Calu3 (cell line): ENCODE results near the gene CYGB. TPM values are rescaled to one million over a fixed set of nuclear protein-coding genes. Genes with fewer than 3 reads are reported as not detected.

ENCODE experiments used
- BruUV-seq: library from RNA; stranded (reverse); fragments of 400-500 nt; replicated peaks from 2 replicates; lab custom pipeline; 2021; lab: Mats Ljungman, UMichigan
- CTCF ChIA-PET: fragments of 300-600 bp; sonication (Branson Sonifier 250); formaldehyde crosslinking; loops from one replicate; lab custom pipeline; 2022; ENCODE audit warnings: antibody characterized with exemption; lab: Charles Lee
- DNase-seq: peaks from one replicate; pipeline ENCODE4 v3.0.0; 2022
- H3K27ac Mint-ChIP-seq: one replicate; pipeline ENCODE4 v1.8.0; 2022; ENCODE audit warnings: mixed read lengths; ENCODE audit not compliant: unreplicated experiment
- H3K27me3 Mint-ChIP-seq: one replicate; pipeline ENCODE4 v1.8.0; 2022; ENCODE audit warnings: mixed read lengths; ENCODE audit not compliant: unreplicated experiment
- H3K36me3 Mint-ChIP-seq: one replicate; pipeline ENCODE4 v1.8.0; 2022; ENCODE audit warnings: mild to moderate bottlenecking, moderate library complexity, mixed read lengths; ENCODE audit not compliant: insufficient read depth, unreplicated experiment
- H3K4me1 Mint-ChIP-seq: one replicate; pipeline ENCODE4 v1.8.0; 2022; ENCODE audit warnings: mild to moderate bottlenecking, low read depth, mixed read lengths; ENCODE audit not compliant: unreplicated experiment
- H3K4me3 Mint-ChIP-seq: one replicate; pipeline ENCODE4 v1.8.0; 2022; ENCODE audit warnings: mild to moderate bottlenecking, low read depth, moderate library complexity, mixed read lengths; ENCODE audit not compliant: unreplicated experiment
- H3K9me3 Mint-ChIP-seq: one replicate; pipeline ENCODE4 v1.8.0; 2022; ENCODE audit warnings: low read depth, mixed read lengths; ENCODE audit not compliant: unreplicated experiment
- intact Hi-C: fragments of 100-400 bp; cut with micrococcal nuclease; formaldehyde crosslinking; loops from one replicate; pipeline ENCODE4 v1.10.0; 2022; ENCODE audit not compliant: unreplicated experiment
- total RNA-seq: library from RNA; stranded (reverse); gene quantifications from 2 replicates; pipeline ENCODE4 v1.2.3, GENCODE V29; 2022
- TF ChIP-seq, protein P1 (sequence below): fragments of 200-600 bp; IDR thresholded peaks from one replicate; pipeline ENCODE4 v1.8.0; 2022; ENCODE audit warnings: antibody characterized with exemption; ENCODE audit not compliant: unreplicated experiment

Gene CYGB
- total RNA-seq, 1 experiment from 2014 or later = not detected

DNA sequence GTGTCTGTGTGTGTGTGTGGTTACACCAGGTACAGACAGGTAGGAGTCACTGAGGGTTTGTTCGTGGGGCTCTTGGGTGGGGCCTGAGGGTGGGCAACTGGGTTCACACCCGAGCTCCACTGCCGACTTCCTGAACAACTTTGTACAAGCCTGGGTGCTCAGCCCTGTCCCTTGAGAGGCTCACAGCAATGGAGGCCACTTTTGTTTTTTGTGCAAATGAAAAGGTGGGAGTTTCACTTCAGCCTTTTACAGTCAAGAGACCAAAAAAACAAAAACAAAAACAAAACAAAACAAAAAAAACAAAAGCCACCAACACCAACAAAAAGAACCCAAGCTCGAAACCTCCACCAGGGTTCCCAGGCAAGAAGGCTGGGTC lies 38.6 kb downstream of the CYGB start:
- Mint-ChIP-seq H3K4me3 (peak overlapping the region; percentile 88), H3K27ac (no peak overlapping the region), H3K4me1 (peaks cover 44% of the 10 kb centered on the region)

DNA sequence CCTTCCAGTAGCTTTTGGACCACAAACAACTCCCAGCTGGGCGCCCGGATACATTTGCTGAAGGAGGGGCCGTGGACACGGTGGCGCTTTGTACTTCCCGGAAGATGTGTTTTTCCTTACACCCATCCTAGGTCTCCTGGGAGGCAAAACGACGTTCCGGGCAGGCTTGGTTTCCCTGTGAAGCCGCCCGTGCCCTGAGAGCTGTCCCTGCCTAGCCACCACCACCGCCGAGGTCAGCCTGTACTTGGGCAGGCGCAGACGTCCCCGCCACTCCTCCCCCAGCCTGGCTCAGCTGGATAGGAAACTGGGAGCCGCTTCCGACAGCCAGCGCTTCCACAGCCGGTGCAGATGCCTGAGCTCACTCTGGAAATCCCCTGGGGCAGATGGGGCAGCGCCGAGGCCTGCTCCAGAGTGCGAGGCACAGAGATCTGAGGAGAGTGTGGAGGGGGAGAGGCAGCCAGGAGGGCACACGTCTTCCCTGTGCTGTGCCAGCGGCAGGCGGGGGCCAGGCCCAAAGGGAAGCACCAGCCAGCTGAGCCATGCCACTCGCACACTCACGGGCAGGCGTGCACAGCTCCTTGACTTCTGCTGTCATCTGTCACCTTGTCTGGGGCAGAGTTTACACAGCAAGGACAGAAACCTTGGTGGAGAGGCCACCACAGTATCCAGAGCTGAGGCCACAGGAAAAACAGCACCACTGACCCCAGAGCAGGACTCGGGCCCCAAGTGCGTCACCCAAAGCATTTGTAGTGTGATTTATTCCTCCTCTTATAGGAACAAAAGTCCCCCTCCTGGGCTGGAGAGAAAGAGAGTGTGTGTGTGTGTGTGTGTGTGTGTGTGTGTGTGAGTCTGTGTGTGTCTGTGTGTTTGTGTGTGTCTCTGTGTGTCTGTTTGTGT lies 39.3 kb downstream of the CYGB start:
- DNase-seq = no peak
- Mint-ChIP-seq H3K4me3 (peak overlapping the region; percentile 17), H3K27me3 (no peaks in the 10 kb centered on the region), H3K36me3 (peaks cover 26% of the 10 kb centered on the region), H3K9me3 (no peaks in the 10 kb centered on the region), H3K27ac (no peak overlapping the region), H3K4me1 (peaks cover 49% of the 10 kb centered on the region)
- intact Hi-C loops = no loop called here
- TF ChIP-seq, protein P1, sequence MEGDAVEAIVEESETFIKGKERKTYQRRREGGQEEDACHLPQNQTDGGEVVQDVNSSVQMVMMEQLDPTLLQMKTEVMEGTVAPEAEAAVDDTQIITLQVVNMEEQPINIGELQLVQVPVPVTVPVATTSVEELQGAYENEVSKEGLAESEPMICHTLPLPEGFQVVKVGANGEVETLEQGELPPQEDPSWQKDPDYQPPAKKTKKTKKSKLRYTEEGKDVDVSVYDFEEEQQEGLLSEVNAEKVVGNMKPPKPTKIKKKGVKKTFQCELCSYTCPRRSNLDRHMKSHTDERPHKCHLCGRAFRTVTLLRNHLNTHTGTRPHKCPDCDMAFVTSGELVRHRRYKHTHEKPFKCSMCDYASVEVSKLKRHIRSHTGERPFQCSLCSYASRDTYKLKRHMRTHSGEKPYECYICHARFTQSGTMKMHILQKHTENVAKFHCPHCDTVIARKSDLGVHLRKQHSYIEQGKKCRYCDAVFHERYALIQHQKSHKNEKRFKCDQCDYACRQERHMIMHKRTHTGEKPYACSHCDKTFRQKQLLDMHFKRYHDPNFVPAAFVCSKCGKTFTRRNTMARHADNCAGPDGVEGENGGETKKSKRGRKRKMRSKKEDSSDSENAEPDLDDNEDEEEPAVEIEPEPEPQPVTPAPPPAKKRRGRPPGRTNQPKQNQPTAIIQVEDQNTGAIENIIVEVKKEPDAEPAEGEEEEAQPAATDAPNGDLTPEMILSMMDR = no peak
- CTCF ChIA-PET = interaction anchor here (1.0 kb wide), 1 partner anchor 10 kb away, joined by 3 read pairs; no protein-coding TSS in a partner anchor
- BruUV-seq = no TSS peak

More for the DNA sequence above, 38.6 kb downstream of the CYGB start:
- no peak for DNase-seq
- intact Hi-C loops = no loop called here
- CTCF ChIA-PET = interaction anchor here (1.0 kb wide), 1 partner anchor 9 kb away, joined by 3 read pairs; no protein-coding TSS in a partner anchor
- Mint-ChIP-seq H3K9me3 (no peaks in the 10 kb centered on the region), H3K36me3 (peaks cover 26% of the 10 kb centered on the region), H3K27me3 (no peaks in the 10 kb centered on the region)
- BruUV-seq = no TSS peak
- TF ChIP-seq, protein P1 = no peak

DNA sequence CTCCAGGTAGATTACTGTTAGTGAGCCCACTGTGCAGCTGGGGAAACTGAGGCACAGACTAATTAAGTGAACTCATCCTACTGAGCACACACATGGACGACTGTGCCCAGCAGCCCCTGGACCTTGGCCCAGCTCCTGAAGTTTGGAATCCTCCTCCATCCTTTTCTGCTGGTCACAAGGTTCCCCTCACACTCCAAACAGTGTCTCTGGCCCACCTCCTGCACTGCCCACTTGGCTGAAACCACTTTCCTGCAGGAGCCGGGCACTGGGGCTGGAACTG lies 39.9 kb downstream of the CYGB start:
- no peak overlapping the region for H3K4me3 Mint-ChIP-seq
- H3K4me1 Mint-ChIP-seq = peaks cover 55% of the 10 kb centered on the region
- no peak for DNase-seq
- CTCF ChIA-PET = no interaction called here
- intact Hi-C loops = no loop called here
- no peaks in the 10 kb centered on the region for H3K27me3 Mint-ChIP-seq
- BruUV-seq = no TSS peak
- H3K9me3 Mint-ChIP-seq = no peaks in the 10 kb centered on the region
- peaks cover 26% of the 10 kb centered on the region for H3K36me3 Mint-ChIP-seq
- TF ChIP-seq, protein P1 = no peak
- no peak overlapping the region for H3K27ac Mint-ChIP-seq

DNA sequence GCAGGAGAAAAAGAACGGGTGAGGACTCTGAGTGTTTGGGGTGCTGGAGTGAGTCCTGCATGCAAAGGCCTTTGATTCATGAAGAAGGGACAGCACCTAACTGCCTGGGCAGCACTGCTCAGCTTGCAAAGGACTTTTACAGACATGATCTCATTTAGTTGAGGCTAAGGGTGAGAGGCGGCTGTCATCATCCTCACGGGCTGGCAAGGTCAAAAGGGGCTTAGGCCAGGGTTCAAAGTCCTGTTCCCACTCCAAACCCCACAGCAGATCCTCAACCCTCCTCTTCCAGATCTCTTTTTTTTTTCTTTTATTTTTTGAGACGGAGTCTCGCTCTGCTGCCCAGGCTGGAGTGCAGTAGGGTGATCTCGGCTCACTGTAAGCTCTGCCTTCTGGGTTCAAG lies 41.0 kb downstream of the CYGB start:
- H3K27me3 Mint-ChIP-seq = no peaks in the 10 kb centered on the region
- intact Hi-C loops = no loop called here
- BruUV-seq = no TSS peak

More for the DNA sequence above, 41.0 kb downstream of the CYGB start:
- TF ChIP-seq, protein P1 = no peak
- peaks cover 54% of the 10 kb centered on the region for H3K4me1 Mint-ChIP-seq
- H3K4me3 Mint-ChIP-seq = no peak overlapping the region
- CTCF ChIA-PET = interaction anchor here (0.8 kb wide), 1 partner anchor 27 kb away, joined by 9 read pairs; no protein-coding TSS in a partner anchor
- H3K36me3 Mint-ChIP-seq = peaks cover 17% of the 10 kb centered on the region
- H3K9me3 Mint-ChIP-seq = no peaks in the 10 kb centered on the region
- no peak overlapping the region for H3K27ac Mint-ChIP-seq
- no peak for DNase-seq
